HT1080 (cell line): ENCODE results near the gene CYS1. TPM values are rescaled to one million over a fixed set of nuclear protein-coding genes. Genes with fewer than 3 reads are reported as not detected.
"Not testable (repeated sequence)": the region's sequence is repeated elsewhere in the genome, so short reads cannot be mapped to it uniquely, and the experiment has no call there.

Experiments used
- DNase-seq: peaks from one replicate; pipeline ENCODE4 v3.0.0-alpha.2; 2015; ENCODE audit warnings: low read depth
- small RNA-seq: library from RNA; depleted of rRNA; stranded (forward); fragments of <200 nt; gene quantifications from one replicate; pipeline ENCODE3, GENCODE V24; 2014
- total RNA-seq: library from RNA; depleted of rRNA; stranded (reverse); fragments of >200 nt; shearing (Covaris generic); gene quantifications from 2 replicates; pipeline ENCODE4 v1.2.3, GENCODE V29; 2014; rRNA removed

CYS1 gene
- total RNA-seq, 1 experiment from 2014 or later: 0.05 TPM

- no peak for DNase-seq
Measured at GRCh38 chr2:10014418-10015190, 65.6 kb downstream of the CYS1 start.

GRCh38 chr2:10013651-10014417, 66.4 kb downstream of the CYS1 start:
- not testable (repeated sequence) for DNase-seq

GRCh38 chr2:10012963-10013461, 67.2 kb downstream of the CYS1 start:
- DNase-seq: no peak

GRCh38 chr2:10012366-10012962, 67.7 kb downstream of the CYS1 start:
- not testable (repeated sequence) for DNase-seq

- not testable (repeated sequence) for DNase-seq
Measured at GRCh38 chr2:10011606-10012325, 68.4 kb downstream of the CYS1 start.

GRCh38 chr2:10010861-10011605, 69.2 kb downstream of the CYS1 start:
- not testable (repeated sequence) for DNase-seq

GRCh38 chr2:10009811-10010781, 70.1 kb downstream of the CYS1 start:
- no peak for DNase-seq

- DNase-seq: no peak
Measured at GRCh38 chr2:10009271-10009810, 70.9 kb downstream of the CYS1 start.

GRCh38 chr2:10008809-10009176, 71.4 kb downstream of the CYS1 start:
- DNase-seq: no peak

GRCh38 chr2:10007921-10008808, 72.0 kb downstream of the CYS1 start:
- DNase-seq: no peak

GRCh38 chr2:10007435-10007834, 72.8 kb downstream of the CYS1 start:
- no peak for DNase-seq

Small RNA genes lying within 50 kb of the gene (small RNA-seq; reads per million reads assigned to genes)
- not detected for gene RF00568

Other genes with a start within 250 kb of the CYS1 start
- gene TAF1B, start 236.9 kb downstream of the CYS1 start, total RNA-seq: 26.9 and 35.9 TPM in 2 replicates
- 0.11 and 0.17 TPM in 2 replicates for gene GRHL1, start 128.7 kb downstream of the CYS1 start, total RNA-seq
- gene KLF11, start 36.9 kb downstream of the CYS1 start, total RNA-seq: 2.9 and 3.7 TPM in 2 replicates
- gene RRM2, start 42.3 kb upstream of the CYS1 start, total RNA-seq: 98.1 and 195 TPM in 2 replicates
- gene HPCAL1, start 222.5 kb upstream of the CYS1 start, total RNA-seq: 158 and 201 TPM in 2 replicates